NCI-H2196 (cell line): ENCODE results near the gene U2SURP.

Source experiments
- DNase-seq: peaks from one replicate; lab custom pipeline; 2025; ENCODE audit not compliant: unreplicated experiment; lab: John Stamatoyannopoulos, UW

The U2SURP gene

DNA sequence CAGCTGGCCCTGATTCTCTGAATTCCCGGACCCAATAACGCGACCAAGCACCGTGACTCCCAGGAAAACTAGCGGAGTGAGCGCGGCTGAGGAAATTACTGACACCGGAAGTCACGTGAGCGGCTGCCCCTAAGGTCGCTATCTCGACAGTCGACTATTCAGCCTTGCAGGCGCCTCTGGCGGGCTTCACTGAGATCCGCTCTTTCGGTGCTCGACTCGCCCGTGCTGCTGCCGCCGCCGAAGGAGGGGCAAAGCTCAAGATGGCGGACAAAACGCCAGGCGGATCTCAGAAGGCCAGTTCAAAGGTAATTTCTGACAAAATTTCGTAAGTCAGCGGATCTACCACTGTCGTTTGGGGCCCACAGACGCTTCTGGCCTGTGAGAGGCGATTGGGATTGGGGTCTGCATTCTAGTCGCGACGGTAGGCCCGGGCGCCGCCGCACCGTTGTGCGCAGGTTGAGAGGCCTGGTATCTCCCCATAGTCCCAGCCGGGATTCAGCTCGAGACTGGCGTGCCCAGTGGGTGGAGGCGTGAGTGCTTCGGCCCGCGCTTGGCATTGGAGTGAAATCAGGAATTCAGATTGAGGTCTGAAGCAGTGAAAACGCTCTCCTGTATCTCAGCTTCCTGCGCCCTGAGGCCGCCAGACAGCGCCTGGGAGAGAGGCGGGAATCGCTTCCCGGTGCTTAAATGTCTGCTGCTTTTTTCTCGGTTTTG lies at the start of gene U2SURP:
U2SURP (plus strand) TSS at position 202 of the 714 bp plus-strand sequence; CDS start at position 261, 59 bp downstream.
- DNase-seq, result peak; percentile 100

DNA sequence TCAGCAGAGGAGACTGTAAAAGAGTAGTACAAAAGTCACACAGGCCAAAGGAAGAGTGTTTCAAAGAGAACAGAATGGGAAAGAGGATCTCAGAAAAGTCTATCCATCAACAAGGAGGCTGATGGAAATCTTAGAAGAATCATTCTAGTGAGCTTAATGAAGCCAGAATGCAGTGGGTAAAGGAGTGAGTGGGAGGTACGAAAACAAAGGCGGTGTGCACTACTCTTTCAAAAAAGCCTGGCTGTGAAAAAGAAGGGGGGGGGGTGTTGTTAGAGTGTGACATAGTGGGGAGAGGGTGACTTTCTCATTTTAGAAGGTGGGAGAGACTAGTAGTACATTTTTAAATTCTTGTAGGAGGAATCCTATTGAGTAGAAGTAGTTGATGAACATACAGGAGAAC lies 49.6 kb upstream of the U2SURP start:
- DNase-seq, result no peak

DNA sequence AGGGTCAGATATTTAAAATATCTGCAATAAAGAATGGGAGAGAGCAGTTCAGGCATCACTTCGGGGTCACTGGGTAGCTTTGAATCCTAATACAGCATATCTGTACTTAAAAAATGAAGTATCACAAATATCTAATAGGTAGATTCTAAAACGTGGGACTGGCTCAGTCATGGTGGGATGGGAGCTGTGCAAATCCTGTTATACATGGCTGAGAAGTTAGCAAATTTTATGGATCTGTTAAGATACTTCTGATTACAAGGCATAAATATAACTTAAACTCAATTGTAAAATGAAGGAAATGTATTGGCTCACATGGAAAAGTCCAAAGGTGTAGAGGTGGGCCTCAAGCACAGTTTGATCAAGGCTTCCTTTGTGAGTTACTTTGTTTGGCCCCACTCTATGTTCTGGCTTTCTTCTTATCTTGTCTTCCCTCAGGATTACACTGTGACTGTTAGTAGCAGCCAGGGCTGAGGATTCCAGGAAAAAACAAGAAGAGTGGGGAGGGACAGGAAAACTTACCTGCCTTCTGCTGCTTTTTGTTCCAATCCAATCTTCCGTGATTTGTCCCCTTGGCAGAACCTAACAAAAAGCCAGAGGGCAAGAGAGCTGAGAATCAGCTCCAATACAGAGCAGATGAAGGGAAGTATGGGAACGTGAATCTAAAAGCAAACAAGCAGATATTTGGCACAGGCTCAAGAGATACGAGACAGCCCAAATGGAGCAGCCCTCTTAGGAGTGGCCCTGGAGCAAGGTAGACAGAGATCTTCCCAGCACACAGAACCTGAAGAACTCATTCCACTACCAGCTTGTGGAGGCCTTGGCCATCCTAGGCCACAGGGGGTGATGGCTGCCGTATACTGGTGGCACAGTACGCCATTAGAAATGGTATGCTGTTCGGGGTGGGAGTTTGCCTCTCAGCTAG lies 48.8 kb upstream of the U2SURP start:
- no peak for DNase-seq

DNA sequence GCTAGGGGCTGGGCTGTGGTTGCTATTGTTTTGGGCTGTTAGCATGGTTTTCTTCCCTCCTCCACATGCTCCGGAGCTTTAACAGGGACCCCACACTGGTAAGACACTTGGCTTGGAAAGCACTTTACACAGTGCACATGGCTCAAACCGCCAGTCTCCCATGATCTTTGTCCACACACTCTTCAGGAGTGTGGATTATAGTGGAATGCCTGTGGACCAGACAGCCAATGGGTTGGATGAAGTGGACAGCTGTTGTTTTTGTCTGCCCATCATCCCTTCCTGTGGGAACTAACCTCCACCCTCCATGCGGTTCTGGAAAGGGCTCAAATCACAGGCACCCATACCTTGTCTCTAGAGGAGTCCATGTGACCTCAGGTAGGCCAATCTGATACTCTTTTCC lies 47.9 kb upstream of the U2SURP start:
- DNase-seq, result no peak

DNA sequence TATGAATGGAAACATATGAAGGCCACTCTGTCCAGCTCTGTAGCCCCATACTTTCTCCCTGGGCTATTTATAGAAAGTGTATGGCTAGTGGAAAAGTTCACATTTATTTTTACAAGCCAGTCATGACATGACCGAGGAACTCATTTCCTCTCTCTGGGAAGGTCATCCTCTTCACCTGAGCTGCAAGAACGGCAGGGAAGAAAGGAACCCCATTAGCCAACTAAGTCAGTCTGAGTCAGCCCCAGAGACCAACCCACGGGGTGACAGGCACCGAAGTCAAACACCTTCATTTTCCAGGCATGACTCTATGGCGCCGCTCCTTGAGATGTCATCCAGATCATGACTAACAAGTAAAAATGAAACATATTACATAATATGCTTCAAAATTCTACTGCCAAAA lies 42.7 kb upstream of the U2SURP start:
- DNase-seq, result no peak

DNA sequence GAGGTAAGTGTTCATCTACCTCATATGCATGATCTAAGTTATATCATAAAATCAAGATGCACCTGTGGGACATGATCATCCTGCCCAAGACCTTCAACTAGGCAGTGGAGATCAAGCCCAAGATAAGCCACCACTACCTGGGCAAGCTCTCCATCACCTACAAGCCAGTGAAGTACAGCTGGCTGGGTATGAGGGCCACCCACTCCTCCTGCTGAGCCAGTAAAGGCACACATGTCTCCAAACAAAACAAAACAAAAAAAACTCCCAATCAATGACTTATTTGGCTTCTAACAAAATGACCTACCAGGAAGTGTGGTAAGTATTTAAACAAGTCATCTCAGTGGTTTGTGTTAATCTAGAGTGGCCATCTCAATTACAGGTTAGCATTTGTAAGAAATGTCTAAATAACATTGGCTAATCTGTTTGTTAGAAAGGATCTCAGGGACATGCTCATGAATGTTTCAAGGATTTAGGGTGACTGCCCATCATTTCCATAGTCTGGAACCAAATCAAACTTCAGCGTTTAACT lies 41.0 kb upstream of the U2SURP start:
- DNase-seq, result peak; percentile 42

DNA sequence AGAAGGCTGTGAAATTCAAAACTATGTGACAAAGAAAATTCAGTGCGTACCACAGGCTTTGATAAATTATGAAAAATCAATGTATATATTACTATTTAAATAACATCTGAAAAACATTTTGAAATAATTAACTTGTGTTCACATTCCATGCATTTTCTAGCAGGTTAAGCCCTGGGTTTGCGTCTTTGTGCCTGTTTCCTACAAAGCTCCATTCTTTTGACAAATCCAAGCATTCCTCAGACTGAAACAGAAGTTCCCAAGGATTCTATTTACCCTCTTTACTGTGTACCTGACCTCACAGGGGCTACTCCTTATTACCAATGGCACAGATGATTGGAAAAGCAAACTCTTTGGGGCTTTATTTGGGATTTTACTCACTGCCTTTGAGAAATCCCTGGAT lies 39.8 kb upstream of the U2SURP start:
- DNase-seq, result no peak

DNA sequence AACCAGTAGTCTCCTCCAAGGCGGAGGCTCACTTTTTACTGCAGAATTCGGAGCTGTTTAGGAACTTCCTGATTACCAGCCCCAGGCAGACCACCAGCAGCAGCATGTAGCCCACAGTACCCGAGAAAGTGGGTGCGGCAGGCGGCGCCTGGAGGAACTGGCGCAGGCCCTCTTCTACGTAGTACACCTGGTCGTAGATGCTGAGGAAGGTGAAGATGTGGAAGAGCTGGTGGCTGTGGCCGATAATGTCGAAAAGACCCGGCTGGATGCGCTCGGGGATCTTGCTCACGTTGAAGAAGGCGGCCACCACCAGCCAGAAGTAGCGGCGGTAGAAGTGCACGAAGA lies 39.2 kb upstream of the U2SURP start:
- no peak for DNase-seq

DNA sequence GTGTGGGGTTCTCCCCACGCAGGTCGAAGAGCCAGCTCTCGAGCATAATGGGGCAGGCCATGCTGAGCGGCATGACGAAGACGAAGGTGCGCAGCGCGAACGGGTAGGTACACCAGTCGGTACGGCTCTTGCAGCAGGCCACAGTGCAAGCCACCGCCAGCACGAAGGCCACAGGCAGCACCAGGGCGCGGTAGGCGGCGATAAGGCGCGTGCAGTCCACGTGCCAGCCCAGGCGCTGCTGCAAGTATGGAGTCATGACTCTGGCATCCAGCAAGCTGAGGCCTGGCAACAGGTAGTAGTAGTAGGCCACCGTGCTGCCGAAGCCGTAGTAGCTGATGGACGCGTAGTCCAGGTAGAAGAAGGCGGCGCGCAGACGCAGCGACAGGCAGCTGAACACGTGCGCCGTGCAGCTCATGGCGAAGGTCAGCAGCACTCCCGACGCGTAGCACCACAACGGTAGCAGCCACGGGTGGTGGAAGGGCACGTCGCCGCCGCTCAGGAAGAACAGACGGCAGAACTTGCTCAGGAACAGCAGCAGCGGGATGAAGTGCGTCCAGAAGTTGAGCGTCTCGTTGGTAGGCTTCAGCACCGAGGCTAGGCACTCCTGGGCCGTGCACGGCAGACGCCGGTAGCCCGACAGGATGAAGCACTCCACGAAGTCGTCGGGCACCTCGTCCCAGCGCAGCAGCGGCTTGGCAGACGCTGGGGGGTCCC lies 38.7 kb upstream of the U2SURP start:
- no peak for DNase-seq

DNA sequence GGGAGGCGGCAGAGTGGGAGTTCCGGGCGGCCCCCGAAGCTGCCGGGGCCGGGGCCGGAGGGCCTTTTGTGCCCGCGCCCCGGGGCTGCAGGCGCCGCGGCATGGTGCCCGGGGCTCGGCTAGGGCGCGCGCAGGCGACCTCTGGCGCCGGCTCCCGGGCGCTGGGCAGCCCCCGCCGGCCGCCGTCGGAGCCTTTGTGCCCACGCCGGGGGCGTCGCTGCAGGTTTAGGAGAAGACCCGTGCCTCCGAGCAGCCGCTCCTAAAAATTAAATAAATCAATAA lies 38.2 kb upstream of the U2SURP start:
- no peak for DNase-seq

DNA sequence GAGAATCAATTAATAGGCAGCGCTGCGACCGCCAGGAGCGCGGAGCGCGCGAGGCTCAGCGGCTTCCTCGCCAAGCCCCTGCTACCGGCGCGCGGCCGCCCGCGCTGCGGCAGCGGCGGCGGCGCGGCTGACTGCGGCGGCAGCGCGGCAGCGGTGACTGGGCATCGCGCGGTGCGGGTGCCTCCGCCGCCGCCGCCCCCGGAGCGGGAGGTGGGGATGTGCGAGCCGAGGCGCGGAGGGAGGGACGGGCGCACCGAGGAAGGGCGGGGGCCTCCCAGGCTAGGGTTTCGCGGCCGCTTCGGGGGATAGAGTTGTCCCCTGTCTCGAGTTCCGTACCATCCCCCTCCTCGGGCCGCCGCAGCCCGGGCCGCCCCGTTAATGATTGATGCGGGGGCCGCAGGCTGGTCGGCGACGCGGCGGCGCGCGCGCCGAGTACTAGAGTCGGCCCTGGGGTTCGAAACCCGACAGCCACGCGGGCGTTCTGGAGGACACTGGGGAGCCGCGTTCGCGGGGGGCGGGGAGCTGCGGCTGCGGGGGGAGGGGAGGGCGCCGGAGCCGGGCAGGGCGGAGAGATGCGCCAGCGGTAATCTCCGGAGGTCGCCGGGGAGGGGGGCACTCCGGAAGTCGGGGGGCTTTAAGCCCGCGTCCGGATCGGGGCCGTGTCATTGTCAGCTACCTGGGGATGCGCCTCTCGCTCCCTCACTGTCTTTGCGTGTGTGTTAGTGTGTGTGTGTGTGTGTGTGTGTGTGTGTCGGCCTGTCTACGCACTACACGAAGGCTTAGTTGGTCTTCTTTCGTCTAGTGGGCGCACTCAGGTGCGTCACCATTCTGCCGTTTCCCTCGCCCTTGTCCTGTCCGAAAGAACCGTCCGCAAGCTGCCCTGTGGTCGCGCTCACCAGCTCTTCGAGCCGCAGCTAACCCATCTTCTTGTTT lies 37.6 kb upstream of the U2SURP start, which contains the start of gene PAQR9:
PAQR9 (minus strand) TSS at position 159 of the 933 bp plus-strand sequence. CDS start 338 bp downstream, outside the sequence.
- peak; percentile 34 for DNase-seq

DNA sequence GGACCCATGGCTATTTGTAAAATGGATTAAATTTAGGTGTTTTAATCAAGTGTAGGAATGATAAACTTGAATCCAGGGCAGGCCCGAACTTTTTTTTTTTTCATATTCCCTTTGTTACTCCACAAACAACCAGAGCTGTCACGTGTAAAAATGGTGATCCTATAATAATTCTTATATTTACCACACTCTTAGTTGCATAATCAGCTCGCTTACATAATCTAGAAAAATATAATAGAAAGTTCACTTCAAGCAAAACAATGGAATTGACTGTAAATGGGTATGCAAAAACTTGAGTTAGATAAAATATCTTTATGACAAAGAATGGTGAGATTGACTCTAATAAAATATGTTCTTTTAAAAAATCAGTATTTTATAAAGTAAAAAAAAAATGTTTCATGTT lies 35.8 kb upstream of the U2SURP start:
- no peak for DNase-seq

DNA sequence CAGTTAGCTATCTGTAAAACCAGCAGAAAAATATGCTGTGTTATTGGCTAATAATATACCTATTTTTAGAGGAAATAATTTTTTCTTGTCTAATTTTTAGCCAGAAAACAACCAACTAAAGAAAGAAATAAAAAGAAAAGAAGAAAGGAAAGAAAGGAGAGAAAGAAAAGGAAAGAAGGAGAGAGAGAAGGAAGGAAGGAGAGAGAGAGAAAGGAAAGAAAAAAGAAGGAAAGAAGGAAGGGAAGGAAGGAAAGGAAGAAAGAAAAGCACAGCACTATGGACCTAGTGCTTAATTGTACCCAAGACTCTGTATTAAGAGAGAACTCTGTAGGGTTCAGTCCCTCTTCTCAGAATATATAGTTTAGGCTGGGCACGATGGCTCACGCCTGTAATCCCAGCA lies 34.6 kb upstream of the U2SURP start:
- no peak for DNase-seq

DNA sequence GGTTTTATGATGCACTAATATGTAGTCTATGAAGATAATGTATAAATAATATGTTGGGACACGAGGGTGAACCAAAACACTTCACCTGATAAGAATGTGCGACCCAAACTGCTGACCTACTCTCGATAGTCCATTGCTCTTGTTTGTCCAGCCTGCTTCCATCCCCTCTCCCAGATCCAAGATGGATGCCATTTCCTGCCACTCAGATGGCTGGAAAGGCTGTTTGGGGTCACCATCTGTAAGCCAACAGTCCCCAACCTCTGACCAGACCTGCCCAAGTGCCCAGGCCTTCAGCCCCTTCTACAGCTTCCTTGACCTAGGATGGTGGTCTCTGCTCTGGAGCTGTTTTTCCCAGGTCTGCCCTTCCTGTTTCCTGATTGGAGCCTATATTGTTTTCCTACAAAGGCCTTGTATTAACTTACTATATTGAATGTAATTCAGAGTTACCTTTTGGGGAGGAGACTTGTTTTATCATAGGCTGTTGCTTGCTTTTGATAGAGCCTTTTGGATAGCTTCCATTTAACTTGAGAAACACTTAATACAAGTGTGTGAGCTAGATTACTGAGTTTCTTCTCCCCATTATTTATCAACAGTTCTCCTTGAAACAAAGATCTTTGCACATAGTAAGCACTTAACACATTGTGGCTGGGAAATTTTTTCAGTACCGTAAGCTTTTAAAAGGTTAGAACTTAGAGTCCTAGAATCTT lies 32.9 kb upstream of the U2SURP start:
- no peak for DNase-seq

DNA sequence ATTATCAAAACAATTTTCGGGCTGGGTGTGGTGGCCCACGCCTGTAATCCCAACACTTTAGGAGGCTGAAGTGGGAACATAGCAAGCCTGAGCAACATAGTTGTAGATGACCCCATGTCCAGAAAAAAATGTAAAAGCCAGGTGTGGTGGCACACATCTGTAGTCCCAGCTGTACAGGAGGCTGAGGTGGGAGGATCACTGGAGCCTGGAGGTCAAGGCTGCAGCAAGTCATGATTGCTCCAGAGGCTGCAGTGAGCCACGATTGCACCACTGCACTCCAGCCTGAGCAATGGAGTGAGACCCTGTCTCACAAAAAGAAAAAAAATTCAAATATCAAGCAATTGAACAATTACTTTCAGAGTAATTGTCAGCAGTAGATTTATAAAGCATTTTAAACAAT lies 29.9 kb upstream of the U2SURP start:
- DNase-seq, result no peak

DNA sequence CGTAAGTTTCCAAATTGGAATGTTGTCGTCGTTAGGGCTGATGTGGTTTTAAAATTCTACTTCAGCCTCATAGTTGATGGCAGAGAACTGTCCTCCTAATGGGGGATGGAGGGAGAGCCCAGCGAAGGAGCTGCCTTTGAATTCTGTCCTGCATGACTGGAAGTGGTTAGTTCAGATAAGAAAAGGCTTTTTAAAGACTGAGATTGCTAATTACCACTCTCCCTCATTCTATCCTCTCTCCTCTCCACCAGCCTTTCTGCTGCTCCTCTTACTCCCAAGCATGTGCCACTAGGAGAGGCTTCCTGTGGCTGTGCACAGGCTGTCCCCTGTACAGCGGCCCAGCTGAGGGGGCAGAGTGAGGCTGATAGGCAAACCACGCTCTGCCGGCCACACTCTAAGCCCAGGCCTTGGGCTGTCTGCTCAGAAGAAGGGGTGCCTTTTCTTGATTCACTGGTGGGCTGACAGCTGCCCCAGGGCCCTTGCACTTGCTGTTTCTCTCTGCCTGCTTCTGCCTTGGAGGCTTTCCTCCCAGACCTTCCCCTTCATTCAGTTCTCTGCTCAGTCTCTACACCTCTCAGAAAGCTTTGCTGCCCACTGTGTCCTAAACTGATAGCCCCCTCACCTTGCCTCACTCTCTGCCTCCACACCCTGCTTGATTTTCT lies 29.1 kb upstream of the U2SURP start:
- no peak for DNase-seq

DNA sequence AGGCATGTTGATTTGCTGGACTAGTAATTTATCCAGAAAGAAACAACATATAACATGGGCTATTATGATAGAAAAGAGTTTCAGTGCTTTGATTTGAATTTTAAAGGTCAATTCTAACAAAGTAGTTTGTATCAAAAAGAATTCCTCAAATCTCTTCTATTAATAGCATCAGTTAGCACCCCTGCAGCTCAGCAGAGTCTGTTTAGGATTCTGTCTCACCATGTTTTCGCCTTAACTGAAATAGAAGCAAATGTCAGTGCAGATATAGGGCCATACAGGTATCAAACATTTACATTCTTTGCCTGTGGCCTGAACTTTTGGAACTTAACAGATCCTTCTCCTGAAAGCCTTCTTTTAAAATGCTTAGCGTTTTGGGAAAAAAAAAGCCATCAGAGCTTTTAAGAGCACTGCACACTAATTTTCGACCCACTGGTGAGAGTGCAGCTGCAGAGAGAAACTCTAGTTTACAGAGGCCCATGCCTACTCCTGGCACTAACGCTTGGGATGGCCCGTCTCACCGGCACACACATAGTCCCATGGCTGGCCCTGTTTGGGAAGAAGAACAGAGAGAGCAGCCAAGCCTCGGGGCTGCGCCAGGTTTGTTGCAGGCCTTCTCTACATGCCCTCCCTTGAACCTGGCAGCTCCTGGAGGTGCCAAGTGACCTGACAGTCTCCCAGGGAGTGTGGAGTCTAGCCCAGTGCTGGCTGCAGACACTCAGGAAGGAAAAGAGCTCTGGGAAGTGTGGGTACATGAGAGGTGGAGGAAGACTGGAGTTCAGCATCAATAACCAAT lies 28.0 kb upstream of the U2SURP start:
- DNase-seq, result no peak

DNA sequence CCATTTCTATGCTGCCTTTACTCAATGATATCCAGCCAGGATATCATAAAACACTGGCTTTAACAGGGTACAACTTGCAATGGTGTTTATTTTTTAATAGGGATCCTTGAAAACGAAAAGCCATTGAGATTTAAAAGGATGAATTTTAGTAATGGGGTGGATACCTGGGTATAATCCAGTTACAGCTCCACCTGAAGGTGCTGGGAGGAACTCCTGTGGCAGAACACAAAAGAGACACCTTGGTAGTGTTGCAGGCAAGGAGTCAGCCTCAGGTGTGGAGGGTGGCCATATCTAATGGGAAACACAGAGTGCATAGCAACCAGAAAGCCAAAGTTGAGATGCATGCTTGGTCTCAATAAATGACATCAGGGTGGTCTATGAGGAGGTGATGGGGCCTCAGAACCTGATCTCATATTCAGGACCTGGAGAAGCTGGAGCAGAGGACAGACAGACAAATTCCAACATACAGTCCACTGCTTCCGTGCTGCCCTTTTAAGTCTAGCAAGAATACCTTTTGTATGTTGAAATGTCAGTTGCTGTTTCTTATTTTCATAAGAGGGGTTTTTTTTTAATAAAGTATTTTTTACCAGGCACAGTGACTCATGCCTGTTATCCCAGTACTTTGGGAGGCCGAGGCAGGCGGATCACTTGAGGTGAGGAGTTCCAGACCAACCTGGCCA lies 25.9 kb upstream of the U2SURP start:
- DNase-seq, result no peak
